Transverse colon (tissue), 4 donors: ENCODE measurements around the gene MAPK1IP1L. TPM values are rescaled to one million over a fixed set of nuclear protein-coding genes. Genes with fewer than 3 reads are reported as not detected.

Experiments
- DNase-seq: peaks from one replicate; pipeline ENCODE4 v3.0.0-alpha.2; 2019
- H3K27ac ChIP-seq, 4 donors: fragments of 200-600 bp; sonication (generic); 2 replicates each; pipeline ENCODE4 v1.5.1; 2016 to 2018; ENCODE audit warnings: inconsistent platforms in 4 of 4
- H3K27me3 ChIP-seq: fragments of 200-600 bp; sonication (generic); 2 replicates; pipeline ENCODE4 v1.5.1; 2017; ENCODE audit warnings: inconsistent platforms
- H3K36me3 ChIP-seq, 4 donors: fragments of 200-600 bp; sonication (generic); 2 replicates each; pipeline ENCODE4 v1.5.1; 2017 to 2019; ENCODE audit warnings: inconsistent platforms in 4 of 4
- H3K4me1 ChIP-seq, 4 donors: fragments of 200-600 bp; sonication (generic); 2 replicates each; pipeline ENCODE4 v1.5.1; 2017 to 2020; ENCODE audit warnings: inconsistent platforms in 4 of 4
- H3K4me3 ChIP-seq, 4 donors: fragments of 200-600 bp; sonication (generic); 1 replicate in 1 of 4; 2 replicates in 3 of 4; pipeline versions ENCODE4 v1.5.1 to v1.6.1; 2017 to 2019; ENCODE audit warnings: inconsistent platforms in 4 of 4
- H3K9me3 ChIP-seq, 2 donors: fragments of 200-600 bp; sonication (generic); 2 replicates each; pipeline ENCODE4 v1.5.1; 2017 to 2019; ENCODE audit warnings: inconsistent platforms in 2 of 2
- EP300 ChIP-seq: sonication (generic); formaldehyde crosslinking; IDR thresholded peaks from one replicate; pipeline ENCODE4 v1.6.1; 2017; ENCODE audit warnings: antibody characterized with exemption, low read depth
- POLR2A ChIP-seq: fragments of 450-650 bp; IDR thresholded peaks from one replicate; pipeline ENCODE4 v1.6.1; 2016; ENCODE audit warnings: antibody characterized with exemption, mild to moderate bottlenecking, moderate library complexity
- POLR2AphosphoS5 ChIP-seq, 3 donors: sonication (generic); formaldehyde crosslinking; IDR thresholded peaks; one replicate each; pipeline ENCODE4 v1.6.1; 2016; ENCODE audit warnings: antibody characterized with exemption in 3 of 3
- WGBS, 2 donors: methylation state at CpG; one replicate each; pipeline ENCODE4 v1.1.5; 2018; ENCODE audit warnings: low coverage in 1 of 2; 5-methylcytosine and 5-hydroxymethylcytosine counted together
- in situ Hi-C, 4 donors: fragments of 200-750 bp; cut with MboI; loops; one replicate each; pipeline versions ENCODE4 v1.15.0 to v1.15.1; 2017; ENCODE audit warnings: low sequenced_read_pairs in 3 of 4, low pct_ligation_motif_present in 1 of 4, low pct_unique_long_range_greater_than_20kb in 1 of 4
- intact Hi-C: fragments of 100-400 bp; cut with DNase I; formaldehyde crosslinking; loops from one replicate; pipeline ENCODE4 v1.15.1; 2023; ENCODE audit warnings: low total_unique reads
- total RNA-seq, 4 donors: library from RNA; depleted of rRNA; stranded (reverse); fragments of >200 nt; gene quantifications; one replicate each; pipeline ENCODE4 v1.1.0, GENCODE V29; 2016
- TF ChIP-seq, protein P1 (sequence below), 5 experiments: fragments of 200-600 bp in 3 of 5; fragments of 450-650 bp in 2 of 5; sonication (generic) in 3 of 5; IDR thresholded peaks; 1 replicate in 2 of 5; 2 replicates in 3 of 5; pipeline ENCODE4 v1.5.1; 2016 to 2017; ENCODE audit warnings: antibody characterized with exemption in 5 of 5, inconsistent platforms in 3 of 5, mild to moderate bottlenecking in 2 of 5, moderate library complexity in 1 of 5

The MAPK1IP1L gene
- total RNA-seq, 4 donors from 2014 or later, result 50.2 to 96.9 (median 57.6) TPM

DNA sequence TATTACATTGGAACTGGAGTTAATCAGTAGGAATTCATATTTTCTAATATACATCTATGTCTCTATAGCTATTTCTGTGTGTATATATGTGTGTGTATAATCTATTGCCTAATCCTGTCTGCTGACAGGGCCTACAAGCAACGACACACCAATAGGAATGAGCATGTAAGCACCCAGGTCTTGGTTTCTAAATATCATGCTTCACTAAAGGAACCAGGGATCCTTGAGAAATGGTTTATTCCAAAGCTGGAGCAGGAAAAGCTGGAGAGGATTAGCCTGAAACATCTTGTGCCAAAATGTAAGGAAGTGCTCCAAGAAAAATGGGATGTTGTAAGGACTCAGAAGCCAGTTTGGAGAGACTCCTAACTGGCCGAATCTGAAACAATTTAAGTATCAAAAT, 48.3 kb downstream of the MAPK1IP1L start:
- Histone ChIP-seq H3K4me1 (peaks cover 35 to 73% (median 40%) of the 10 kb centered on the region in 4 donors), H3K9me3 (no peaks in the 10 kb centered on the region), H3K4me3 (no peak overlapping the region), H3K27ac (peak overlapping the region; percentile 42 to 93 (median 60)), H3K36me3 (no peaks in the 10 kb centered on the region), H3K27me3 (no peaks in the 10 kb centered on the region)
- TF ChIP-seq POLR2AphosphoS5 (IDR thresholded peaks at IDR 0.05), result peak in 2 of 3 donors; percentile 40 to 45
- TF ChIP-seq, protein P1, sequence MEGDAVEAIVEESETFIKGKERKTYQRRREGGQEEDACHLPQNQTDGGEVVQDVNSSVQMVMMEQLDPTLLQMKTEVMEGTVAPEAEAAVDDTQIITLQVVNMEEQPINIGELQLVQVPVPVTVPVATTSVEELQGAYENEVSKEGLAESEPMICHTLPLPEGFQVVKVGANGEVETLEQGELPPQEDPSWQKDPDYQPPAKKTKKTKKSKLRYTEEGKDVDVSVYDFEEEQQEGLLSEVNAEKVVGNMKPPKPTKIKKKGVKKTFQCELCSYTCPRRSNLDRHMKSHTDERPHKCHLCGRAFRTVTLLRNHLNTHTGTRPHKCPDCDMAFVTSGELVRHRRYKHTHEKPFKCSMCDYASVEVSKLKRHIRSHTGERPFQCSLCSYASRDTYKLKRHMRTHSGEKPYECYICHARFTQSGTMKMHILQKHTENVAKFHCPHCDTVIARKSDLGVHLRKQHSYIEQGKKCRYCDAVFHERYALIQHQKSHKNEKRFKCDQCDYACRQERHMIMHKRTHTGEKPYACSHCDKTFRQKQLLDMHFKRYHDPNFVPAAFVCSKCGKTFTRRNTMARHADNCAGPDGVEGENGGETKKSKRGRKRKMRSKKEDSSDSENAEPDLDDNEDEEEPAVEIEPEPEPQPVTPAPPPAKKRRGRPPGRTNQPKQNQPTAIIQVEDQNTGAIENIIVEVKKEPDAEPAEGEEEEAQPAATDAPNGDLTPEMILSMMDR (IDR thresholded peaks at IDR 0.05), result no peak
- in situ Hi-C loops, result loop anchor here in 1 of 4 donors (10.0 kb wide), 1 partner anchor 55 kb away; no protein-coding TSS in a partner anchor
- intact Hi-C loops, result no loop called here
- no peak for DNase-seq
- 58 to 73% methylated on average over 2 of the region's 2 CpGs for WGBS, 2 donors

GRCh38 chr14:55101698-55102097, 50.3 kb downstream of the MAPK1IP1L start:
- intact Hi-C loops, result no loop called here
- TF ChIP-seq POLR2AphosphoS5 (IDR thresholded peaks at IDR 0.05) (no peak), EP300 (no peak), POLR2A (no peak)
- TF ChIP-seq, protein P1 (IDR thresholded peaks at IDR 0.05), result peak in 2 of 5 experiments; percentile 5 to 7
- in situ Hi-C loops, result no loop called here
- H3K4me1 ChIP-seq, result peaks cover 39 to 91% (median 46%) of the 10 kb centered on the region in 4 donors
- WGBS, 2 donors, result 93% methylated on average over 5 of the region's 5 CpGs; no CpG with 5 or more reads in 1 of the 2 donors
- no peaks in the 10 kb centered on the region for H3K9me3 ChIP-seq
- H3K27ac ChIP-seq, result peak overlapping the region; percentile 91 to 94 (median 93)
- H3K27me3 ChIP-seq, result no peaks in the 10 kb centered on the region
- H3K4me3 ChIP-seq, result peak overlapping the region in 1 of 4 donors; percentile 5
- H3K36me3 ChIP-seq, result no peaks in the 10 kb centered on the region
- no peak for DNase-seq

DNA sequence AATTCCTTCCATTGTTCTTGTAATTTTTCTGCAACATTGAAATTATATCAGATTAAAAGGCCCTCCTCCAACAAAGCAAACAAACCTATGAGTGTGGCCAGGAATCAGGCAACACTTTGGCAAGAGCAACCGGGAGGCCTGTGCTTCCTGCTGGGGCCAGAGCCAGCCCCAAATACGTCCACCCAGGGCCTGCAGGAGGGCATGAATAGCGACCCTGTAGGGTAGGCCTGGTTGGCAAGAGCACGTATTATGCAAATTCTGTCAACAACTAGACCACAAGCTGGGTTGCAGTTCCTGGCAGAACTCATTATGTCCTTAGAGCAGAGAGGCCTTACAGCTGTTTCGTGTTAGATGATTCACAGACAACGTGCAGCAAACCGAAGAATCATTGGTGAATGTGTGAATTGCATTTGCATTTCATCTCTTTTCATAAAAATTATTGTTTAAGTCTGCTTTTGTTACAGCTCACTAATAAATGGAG, 50.7 kb downstream of the MAPK1IP1L start:
- DNase-seq, result peak; percentile 77
- no peaks in the 10 kb centered on the region for H3K27me3 ChIP-seq
- peak overlapping the region in 2 of 4 donors; percentile 0 to 34 for H3K4me3 ChIP-seq

GRCh38 chr14:55103005-55103640, 51.7 kb downstream of the MAPK1IP1L start:
- in situ Hi-C loops (no loop called here), intact Hi-C loops (no loop called here)
- TF ChIP-seq POLR2A, result peak; percentile 72
- TF ChIP-seq, protein P1 (IDR thresholded peaks at IDR 0.05), result no peak
- peak; percentile 80 for TF ChIP-seq EP300
- TF ChIP-seq POLR2AphosphoS5 (IDR thresholded peaks at IDR 0.05), result peak; percentile 70 to 95 (median 93)
- H3K4me3 ChIP-seq, result peak overlapping the region in 2 of 4 donors; percentile 0 to 34
- peak; percentile 91 for DNase-seq
- H3K36me3 ChIP-seq, result no peaks in the 10 kb centered on the region
- peak overlapping the region; percentile 91 to 94 (median 93) for H3K27ac ChIP-seq
- H3K27me3 ChIP-seq, result no peaks in the 10 kb centered on the region
- H3K4me1 ChIP-seq, result peaks cover 45 to 96% (median 59%) of the 10 kb centered on the region in 4 donors
- WGBS, 2 donors, result 14 to 20% methylated on average over 1 to 13 of the region's 13 CpGs
- H3K9me3 ChIP-seq, result no peaks in the 10 kb centered on the region

More for the DNA sequence above, 50.7 kb downstream of the MAPK1IP1L start:
- intact Hi-C loops, result no loop called here
- Histone ChIP-seq H3K36me3 (no peaks in the 10 kb centered on the region), H3K4me1 (peaks cover 41 to 95% (median 50%) of the 10 kb centered on the region in 4 donors), H3K9me3 (no peaks in the 10 kb centered on the region), H3K27ac (peak overlapping the region; percentile 91 to 94 (median 93))
- TF ChIP-seq EP300 (no peak), POLR2A (peak; percentile 49), POLR2AphosphoS5 (IDR thresholded peaks at IDR 0.05) (peak; percentile 84 to 88 (median 88))
- TF ChIP-seq, protein P1 (IDR thresholded peaks at IDR 0.05), result peak in 1 of 5 experiments; percentile 6
- 3 to 10% methylated on average over 3 to 7 of the region's 7 CpGs for WGBS, 2 donors
- in situ Hi-C loops, result no loop called here
